ENCODE results near the gene DIS3L2. TPM values are rescaled to one million over a fixed set of nuclear protein-coding genes. Genes with fewer than 3 reads are reported as not detected.
"Not testable (repeated sequence)": the region's sequence is repeated elsewhere in the genome, so short reads cannot be mapped to it uniquely, and the experiment has no call there.

The DIS3L2 gene
- polyA plus RNA-seq, 3 donors = 37.6 to 40.8 (median 38.2) TPM

DNA sequence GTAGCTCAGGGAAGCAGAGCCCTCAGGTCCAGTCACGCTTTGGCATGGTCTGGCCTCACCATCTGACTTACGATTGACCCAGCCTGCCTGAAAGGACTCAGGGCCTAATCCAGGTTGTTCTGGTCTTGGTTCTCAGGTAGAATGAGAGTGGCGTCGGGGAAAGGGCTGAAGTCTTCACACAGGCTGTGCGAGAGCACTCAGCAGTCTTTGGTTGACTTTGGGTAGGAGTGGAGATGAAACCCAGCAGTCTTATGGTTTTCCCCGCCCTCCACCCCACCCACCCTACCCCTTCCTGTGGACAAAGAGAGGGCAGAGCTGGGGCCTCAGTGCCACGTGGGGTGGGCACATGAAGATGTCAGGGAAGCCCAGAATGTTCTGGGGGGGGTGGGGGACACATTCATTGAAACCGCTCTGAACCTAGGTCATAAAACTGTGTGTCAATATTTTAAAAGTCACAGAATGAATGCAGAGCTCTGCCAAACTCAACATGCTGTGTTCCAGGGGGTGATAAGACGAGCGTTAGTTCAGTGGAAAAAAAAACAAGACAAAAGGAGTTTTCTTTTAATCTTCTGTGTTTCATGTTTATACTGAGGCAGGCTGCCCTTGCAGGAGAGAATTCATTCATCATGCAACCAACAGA lies 358.4 kb downstream of the DIS3L2 start:
- no peak for DNase-seq

DNA sequence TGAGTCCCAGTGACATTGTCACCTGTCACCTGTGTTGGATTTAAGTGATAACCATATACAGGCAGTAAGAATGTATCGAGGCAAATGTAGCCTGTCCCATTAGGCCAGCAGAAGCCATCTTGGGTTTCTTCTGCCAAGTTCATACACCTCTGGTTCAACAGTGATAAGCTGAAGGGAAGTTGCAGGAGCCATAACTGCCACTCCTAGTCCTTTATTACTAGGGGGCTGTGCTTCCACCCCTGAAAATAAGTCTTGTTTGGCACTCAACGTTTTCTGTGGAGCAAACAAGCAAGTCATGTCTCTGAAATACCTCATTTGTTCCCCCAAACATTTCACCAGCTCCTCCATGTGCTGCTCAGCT lies 358.9 kb downstream of the DIS3L2 start:
- no peak for DNase-seq

DNA sequence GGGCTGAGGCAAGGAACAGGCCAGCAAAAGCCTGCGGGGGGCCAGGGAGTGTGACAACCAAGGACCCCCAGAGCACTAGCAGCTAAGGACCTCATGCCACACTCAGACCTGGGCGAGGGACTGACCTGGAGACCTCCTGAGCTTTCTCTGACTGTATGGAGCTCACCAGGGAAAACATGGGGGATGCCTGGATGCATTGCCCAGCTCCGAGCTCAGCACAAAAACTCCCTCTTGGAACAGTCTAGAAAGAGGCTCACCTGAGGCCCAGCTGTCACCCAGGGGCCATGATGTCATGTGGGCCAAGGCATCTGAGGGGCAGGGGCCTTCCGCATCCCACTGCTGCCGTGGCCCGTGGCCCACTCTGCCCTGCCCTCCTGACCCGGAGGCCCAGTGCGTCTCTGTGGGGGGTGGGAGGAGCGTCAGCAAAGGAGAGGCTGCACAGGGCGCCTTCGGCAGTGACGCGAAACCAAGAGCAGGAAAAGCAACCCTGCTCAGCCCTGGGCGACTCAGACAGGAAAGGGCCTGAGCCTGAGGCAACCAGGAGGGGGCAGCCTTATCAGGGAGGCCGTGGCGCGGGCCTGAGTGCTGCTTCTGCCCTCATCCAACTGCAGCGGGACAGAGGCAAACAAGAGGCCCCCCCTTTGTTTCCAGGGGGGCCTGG lies 359.8 kb downstream of the DIS3L2 start:
- no peak for DNase-seq

DNA sequence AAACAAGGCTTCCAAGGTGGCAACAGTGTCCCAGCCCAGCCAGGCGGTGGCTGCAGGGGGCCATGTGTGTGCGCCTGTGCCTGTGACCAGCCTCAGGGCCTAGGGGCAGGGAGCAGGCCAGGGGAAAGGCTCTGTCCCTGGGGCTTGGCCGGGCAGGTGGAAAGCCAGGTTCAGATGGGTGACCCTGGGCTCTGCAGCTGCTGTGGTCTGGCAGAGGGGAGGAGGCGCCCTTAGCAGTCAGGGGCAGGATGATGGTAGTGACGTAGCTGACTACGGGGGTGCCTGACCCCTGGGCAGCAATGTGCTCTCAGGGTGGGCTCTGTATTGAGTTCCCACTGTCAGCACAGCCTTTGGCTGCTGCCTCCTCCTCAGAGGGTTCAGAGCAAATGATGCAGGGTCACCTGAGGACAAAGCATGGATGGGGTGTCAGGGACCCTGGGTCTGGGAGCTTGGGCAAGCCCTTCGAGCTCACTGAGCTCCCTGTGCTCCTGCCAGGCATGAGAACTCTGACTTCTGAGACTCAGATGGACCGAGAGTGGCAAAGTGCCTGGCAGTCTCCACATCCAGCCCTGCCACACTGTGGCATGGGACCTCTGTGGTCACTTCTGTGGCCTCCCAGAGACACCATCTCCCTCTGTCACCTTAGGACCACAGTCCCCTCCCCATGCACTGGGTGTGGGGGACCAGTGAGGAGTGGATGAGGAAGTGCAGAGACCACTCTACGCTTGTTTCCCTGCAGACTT lies 360.5 kb downstream of the DIS3L2 start:
- DNase-seq = no peak

DNA sequence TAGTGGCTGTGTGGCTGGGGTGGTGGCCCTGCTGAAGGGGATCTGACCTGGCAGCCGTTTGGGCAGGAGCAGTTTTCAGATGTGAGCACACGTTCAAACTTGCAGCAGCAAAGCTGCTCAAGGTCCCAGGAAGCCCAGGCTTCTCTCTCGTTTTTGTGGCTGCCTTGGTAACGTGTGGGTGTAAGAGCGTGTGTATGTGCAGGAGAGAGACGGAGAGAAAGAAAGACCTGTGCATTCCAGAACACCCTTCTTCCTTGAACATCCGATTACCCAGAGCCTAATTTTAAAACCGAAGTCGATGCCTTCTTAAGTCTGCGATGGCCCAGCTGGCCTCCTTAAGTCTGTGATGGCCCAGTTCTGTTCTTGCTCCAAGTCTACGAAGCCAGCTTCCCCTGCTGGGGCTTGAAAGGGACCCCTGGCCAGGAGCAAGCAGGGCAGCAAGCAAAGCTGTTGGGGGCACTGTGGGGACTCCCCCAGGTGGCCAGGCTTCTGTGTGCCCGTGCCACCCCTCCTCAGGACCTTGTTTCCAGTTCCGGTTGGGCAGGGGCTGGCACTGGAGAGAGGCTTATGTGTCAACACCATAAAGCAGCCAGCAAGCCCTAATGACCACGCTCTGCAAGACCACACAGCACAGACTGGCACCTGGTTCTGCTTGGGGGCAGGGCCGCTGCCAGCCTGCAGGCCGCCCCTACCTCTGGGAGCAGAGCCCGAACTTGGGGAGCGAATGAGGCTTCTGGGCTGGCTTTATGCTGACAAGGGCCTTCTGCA lies 361.2 kb downstream of the DIS3L2 start:
- no peak for DNase-seq

DNA sequence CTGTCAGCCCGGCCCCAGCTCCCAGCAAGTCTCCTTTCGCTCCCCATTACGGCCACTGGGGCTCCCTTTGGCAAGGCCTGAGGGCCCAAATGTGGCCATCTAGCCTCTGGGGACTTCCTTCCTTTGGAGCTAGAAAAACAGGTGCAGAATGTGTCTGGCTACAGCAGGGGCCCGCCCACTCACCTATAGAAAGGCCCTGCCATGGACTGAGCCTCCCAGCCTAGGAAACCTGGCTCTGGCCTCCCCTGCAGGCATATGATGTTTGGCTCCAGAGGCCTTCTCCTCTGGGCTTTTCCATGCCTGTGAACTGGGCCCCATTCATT lies 361.8 kb downstream of the DIS3L2 start:
- DNase-seq = no peak

DNA sequence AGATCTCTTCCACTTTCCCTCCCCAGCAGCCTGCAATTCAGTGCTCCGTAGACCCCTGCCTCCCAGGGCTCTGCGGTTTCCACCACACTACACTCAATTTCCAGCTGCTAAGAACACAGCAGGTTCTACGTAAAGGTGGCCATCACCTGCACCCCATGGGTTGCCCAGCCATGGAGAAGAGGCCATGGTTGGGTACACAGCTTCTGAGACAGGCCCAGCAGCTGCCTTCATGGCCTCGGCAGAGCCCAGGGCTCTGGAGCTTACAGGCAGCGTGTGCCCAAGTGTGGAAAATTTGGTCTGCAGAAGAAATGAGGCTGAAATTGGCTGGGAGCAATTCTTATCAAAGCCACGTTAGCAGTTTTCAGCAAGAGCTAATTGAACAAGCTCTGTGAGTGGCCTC lies 362.5 kb downstream of the DIS3L2 start:
- not testable (repeated sequence) for DNase-seq

DNA sequence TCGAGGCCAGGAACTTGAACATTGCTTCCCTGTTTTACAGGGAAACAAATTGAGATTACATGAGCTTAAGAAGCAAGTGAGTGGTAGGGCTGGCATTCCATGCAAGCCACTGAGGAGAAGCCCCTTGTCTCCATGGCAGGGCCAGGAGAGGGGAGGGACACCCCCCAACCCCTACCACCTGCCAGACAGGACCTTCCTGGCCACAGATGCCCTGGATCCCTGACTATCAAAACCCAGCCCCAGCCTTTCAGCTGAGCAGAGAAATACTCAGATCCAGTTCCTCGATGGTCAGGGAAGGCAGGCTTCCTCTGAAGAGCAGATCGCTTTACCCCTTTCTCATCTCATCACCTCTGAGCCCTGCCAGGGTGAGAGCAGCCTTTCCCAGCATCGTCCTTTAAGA lies 363.3 kb downstream of the DIS3L2 start:
- DNase-seq = no peak

DNA sequence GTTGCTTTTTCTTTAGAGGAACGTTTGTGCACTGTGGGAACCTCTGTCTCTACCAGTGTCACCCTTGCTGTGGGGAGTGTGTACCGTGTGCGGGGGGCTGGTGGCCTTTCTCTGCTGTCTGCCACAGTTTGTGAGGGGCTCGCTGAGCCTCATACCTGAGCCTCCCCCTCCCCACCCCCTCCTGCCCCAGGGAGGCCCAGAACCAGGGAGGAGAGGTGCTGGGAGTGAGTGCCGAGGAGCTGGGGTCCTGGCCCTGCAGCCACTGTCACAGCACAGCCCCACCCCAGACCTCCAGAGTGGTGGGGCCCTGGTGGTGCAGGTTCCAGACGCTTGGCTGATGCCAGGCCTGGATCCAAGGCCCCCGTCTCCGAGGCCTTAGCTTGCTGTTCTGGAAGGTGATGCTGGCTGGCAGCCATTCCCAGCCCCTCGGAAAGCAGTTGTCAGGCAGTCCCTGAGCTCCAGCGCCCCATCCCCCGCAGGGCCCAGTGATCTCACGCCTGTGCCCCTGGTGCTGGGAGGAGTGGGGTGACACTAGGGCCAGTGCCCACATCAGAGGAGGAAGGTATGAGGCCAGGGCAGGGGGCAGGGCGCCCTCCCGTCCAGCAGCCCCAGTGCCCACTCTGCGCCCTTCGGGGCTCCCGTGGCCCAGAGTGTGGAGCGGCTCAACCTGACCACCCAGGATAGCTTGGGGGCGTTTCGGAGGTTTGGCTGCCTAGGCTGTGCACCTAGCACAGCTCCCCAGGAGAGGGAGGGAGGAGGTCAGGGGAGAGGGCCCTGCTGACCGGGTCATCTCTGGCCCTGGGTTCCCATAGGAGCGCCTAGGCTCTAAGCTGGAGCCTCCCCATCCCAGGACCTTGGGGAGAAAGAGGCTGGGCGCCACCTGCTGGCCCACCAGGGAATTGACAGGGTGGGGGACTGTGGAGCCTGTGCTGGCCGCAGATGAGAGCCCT lies 364.1 kb downstream of the DIS3L2 start:
- DNase-seq = no peak

DNA sequence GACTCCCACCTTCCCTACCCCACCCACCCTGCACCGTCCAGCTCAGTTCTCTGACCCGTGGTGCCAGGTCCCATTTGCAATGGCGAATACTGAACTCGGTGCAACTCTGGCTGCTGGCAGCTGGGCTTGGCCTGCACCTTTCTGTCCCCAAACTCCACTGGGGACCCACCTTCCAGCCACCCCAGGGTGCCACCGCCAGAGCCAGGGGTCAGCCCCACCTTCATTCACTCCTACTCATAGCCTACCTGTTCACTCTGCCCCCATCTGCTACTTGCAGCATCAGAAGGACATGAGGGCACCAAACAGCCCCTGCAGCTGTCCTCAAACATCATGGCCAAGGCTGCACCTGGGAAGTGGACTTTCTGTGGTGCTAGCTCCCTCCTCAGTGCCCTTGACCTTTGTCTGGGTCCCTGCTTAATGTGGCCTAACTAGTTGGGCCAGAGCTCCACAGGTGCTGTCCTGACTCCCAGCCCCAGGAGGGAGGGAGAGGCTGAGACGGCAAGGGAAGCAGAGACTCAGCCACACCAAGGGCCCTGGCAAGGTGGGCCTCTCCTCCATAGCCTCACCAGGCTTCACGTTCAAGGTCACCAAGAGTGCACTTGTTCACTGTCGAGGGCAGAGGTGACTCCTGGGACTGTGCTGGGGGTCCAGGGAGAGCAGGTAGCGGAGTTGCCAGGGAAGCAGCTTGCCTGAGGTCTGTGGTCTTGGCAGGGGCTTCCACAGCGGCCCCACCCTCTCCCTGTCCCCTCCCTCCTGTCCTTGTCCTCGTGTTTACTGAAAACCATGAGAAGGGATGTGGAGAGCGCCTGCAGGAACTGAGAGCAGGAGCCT lies 365.0 kb downstream of the DIS3L2 start:
- not testable (repeated sequence) for DNase-seq

DNA sequence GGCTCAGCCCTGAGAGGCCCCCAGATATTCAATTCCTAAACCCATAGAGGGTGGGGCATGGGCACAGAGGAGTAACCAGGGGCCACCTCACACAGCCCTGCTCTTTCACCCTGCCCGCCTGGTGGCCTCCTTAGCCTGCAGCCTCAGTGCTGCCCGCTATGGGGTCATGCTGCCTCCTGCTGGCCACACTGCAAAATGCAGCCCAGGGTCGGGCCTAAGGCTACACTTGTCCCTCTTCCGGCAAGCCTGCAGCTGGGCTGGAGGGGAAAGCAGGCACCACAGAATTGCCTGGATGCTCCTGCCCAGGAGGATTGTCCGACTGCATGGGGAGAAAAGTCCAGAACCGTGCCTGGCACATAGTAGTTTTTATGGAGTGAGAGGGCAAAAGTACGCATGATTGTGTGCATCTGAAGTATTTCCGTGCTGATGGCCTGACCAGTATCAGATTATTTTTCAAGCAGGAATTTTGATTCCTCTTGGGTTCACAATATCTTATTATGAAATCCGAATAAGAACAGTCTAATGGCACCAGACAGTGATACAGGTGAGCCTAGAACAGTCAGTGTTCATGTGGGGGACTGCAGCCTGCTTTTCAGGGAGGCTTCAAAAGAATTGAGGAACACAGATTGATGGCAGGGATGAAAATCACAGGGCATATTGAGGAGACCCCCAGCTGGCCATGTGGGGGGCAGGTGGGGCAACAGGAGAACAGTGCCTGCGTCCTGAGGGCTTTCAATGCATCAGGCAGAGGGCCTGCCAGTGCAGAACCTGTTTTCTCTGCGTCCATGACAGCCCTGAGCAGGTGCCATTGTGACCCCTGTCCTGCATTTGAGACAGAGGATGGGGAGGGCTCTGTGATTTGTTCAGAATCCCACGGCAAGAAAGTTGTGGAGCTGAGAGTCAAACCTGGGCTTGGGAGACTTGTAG lies 365.9 kb downstream of the DIS3L2 start:
- no peak for DNase-seq

DNA sequence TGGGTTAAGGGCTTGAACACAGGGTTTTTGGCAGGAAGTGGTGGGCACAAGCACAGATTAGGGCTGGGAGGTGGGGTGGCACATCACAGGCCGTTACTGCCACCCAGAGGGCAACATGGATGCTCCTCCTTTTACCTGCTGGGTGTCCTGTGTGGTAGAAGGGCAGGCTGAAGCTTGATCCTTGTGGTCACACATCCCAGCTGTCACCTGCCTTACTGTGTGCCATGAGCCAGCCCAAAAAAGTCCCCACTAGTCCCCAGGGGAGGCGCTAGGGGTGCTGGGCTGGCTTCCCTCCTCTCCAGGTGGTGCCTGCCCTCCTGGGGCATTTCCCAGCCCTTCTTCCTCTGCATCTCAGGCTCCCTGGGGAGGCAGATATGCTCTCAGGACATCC lies 366.5 kb downstream of the DIS3L2 start:
- DNase-seq = no peak

DNA sequence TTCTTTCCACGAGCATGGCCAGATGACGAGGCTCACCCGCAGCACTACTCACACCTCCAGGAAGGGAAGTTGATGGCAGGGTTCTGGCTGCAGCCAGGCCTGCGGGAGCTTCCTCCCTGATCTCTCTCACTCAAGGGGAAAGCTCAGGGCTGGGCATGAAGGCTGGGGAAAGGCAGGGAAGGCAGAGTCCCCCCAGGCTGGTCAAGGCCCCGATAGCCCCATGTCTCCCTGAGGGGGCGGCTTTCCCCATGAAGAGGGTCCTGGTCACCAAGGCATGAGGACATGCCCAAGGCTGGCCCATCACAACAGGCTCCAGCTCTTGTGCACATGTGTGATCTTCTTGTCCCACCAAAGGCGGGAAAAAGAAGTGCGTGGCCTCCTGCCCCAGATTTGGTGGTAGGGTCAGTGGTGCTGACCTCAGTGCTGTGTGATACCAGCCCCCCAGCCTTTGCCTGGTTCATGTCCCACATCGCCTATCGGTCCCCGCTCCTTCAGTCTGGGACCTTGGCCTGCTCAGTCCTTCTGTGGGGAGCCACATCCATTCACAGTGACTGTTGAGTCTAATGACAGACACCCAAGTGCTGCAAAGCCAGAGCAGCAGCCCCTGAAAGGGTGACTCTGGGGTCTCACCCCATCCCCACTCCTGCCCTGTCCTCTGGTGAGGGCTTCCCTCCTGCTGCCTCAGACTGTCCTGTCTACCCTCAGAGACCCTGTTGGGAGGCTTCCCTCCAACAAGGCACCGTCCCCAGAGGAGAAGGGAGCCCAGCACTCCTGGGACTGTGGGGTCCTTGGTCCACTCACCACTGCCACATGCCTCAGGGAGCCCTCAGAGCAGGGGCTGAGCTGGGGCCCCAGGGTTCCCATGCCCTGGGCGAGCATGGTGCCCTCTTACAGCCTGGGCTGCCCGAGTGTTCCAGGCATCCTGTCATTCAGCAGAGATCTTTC lies 367.3 kb downstream of the DIS3L2 start:
- no peak for DNase-seq

DNA sequence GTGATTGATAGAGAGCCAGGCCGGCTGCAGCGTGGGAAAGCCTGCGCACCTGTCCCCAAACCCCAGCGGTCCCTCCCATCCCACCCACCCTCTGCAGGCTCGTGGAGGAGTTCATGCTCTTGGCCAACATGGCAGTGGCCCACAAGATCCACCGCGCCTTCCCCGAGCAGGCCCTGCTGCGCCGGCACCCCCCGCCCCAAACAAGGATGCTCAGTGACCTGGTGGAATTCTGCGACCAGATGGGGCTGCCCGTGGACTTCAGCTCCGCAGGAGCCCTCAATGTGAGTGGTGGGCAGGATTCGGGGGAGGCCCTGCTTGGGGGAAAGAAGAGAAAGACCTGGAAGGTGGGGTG lies 368.2 kb downstream of the DIS3L2 start:
- no peak for DNase-seq

DNA sequence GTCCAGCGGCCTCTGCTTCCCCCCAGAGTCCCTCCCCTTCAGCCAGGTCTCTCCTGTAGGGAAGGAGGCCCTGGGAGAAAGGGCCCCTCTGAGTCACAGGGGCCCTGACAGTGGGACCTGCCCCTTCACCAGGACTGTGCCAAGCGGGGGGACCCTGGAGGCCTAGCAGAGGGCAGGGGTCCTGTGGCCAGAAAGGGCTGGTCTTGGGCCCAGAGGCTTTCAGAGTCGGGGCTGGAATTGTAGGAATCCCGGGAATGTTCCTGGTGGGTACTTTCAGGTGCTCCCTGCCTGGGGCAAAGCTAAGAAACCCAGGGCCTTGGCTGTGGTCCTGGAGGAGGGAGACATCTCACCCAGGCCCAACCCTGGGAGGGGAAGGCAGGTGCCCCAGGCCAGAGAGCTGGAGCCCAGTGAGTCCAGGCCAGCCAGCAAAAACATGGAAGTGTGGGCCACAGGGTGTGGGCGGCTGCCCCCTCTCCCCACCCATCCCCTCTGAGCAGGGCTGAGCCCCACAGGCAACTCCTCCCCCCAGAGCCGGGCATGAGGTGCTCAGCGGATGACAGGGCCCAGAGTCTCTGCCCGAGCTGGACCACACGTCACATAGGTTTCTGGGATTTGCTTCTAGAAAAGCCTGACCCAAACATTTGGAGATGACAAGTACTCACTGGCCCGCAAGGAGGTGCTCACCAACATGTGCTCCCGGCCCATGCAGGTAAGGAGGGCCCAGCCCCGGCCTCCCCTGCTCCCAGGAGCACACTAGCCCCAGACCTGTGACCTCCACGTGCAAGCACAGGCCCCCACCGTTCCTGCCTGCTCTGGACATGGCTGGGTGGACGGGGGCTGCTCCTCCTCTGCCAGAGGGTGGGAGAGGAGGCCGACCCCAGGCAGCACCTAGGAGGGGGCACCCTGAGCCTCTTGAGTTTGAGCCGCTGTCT lies 368.8 kb downstream of the DIS3L2 start:
- DNase-seq = no peak

DNA sequence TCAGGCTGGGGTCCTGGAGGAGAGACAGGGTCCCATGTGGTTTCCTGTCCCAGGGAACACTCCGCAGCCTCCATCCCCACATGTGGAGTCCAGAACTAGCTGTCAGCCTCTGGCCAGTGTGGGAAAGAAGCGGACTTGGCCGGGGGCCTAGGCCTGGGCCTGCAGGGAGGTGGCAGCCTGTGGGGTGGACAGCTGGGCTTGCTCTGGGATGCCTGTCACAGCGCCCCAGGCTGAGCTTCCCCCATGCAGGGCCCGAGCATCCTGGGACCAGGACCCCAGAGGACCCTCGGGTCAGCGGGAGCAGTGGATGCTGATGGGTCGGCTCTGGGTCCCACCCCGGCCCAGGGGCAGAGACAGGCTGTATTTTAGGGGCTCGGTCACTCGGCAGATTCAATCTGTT lies 369.5 kb downstream of the DIS3L2 start:
- peak; percentile 48 for DNase-seq

DNA sequence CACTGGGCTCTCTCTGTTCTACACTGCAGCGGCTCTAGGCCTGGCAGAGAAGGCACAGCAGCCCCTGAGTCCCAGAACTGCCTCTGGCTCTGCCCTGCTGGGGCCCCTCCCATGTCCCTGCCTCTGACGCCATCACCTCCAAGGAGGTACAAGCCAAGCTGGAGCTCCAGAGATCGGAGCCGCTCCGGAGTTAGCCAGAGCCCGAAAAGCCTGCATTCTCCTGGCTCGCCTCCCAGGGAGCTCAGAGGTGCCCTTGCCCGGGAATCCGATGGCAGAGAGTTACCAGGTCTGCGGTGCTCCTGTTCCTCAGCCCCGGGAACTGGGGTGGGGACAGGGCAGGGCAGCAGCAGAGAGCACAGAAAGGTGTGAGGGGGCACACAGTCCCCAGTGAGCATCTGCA lies 370.1 kb downstream of the DIS3L2 start:
- DNase-seq = not testable (repeated sequence)

Measured in renal pelvis (tissue), 4 donors.